Vagina (tissue), 2 donors: ENCODE data around the gene SLC39A1.

Experiments used
- POLR2AphosphoS5 ChIP-seq, 2 donors: sonication (generic); formaldehyde crosslinking; IDR thresholded peaks; one replicate each; pipeline ENCODE4 v1.9.0; 2017; ENCODE audit warnings: antibody characterized with exemption in 2 of 2, mild to moderate bottlenecking in 2 of 2, low read depth in 1 of 2; ENCODE audit not compliant: insufficient read depth in 1 of 2
- TF ChIP-seq, protein P1 (sequence below), 3 experiments: fragments of 450-650 bp in 2 of 3; fragments of 200-600 bp in 1 of 3; sonication (generic) in 1 of 3; IDR thresholded peaks; one replicate each; pipeline ENCODE4 v1.5.1; 2017 to 2019; ENCODE audit warnings: antibody characterized with exemption in 3 of 3, mild to moderate bottlenecking in 2 of 3, moderate library complexity in 2 of 3

DNA sequence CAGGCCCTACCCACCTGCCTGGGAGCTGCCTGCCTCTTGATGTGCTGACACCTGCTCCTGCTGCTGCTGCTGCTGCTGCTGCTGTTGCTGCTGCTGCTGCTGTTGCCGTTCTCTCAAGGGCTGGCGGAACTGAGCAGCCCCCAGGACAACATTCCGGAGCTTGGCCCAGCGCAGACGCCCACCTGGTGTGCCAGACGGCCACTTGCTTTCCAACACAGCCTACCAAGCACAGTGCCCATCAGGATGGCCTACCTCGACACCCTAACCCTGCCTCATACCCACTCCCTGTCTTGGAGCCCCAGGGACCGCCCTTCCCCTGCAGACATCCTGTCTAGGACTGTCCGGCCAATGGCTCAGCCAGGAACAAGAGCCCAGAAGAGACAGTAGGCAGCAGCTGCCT, 28.6 kb downstream of the SLC39A1 start:
- TF ChIP-seq, protein P1, sequence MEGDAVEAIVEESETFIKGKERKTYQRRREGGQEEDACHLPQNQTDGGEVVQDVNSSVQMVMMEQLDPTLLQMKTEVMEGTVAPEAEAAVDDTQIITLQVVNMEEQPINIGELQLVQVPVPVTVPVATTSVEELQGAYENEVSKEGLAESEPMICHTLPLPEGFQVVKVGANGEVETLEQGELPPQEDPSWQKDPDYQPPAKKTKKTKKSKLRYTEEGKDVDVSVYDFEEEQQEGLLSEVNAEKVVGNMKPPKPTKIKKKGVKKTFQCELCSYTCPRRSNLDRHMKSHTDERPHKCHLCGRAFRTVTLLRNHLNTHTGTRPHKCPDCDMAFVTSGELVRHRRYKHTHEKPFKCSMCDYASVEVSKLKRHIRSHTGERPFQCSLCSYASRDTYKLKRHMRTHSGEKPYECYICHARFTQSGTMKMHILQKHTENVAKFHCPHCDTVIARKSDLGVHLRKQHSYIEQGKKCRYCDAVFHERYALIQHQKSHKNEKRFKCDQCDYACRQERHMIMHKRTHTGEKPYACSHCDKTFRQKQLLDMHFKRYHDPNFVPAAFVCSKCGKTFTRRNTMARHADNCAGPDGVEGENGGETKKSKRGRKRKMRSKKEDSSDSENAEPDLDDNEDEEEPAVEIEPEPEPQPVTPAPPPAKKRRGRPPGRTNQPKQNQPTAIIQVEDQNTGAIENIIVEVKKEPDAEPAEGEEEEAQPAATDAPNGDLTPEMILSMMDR (IDR thresholded peaks at IDR 0.05), result no peak
- TF ChIP-seq POLR2AphosphoS5 (IDR thresholded peaks at IDR 0.05; ENCODE audit: insufficient read depth in 1 of 2, low read depth in 1 of 2), result no peak
